GM21786 (cell line): ENCODE results near the gene NDUFAF7.
"Not testable (repeated sequence)": the region's sequence is repeated elsewhere in the genome, so short reads cannot be mapped to it uniquely, and the experiment has no call there.

Experiments used
- ATAC-seq: cut with Tn5 transposase; IDR thresholded peaks from one replicate; pipeline ENCODE4 v1.9.1; 2021; ENCODE audit not compliant: unreplicated experiment

NDUFAF7 gene

DNA sequence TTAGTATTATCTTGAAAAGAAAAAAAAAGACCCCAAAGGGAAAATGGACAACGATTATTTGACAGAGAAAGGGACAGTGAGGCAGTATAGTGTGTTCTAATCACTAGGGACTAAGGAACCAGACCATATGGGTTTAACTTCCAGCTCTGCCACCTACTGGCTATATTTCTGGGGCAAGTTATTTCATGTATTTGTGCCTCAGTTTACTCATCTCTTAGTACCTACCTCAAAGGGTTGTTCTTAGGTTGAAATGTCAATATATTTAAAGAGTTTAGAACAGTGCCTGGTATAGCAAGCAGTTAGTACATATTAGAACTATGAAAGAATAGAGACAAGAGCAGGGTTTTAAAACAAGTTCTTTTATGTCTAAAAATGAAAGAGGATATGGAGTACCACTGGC, 50.5 kb downstream of the NDUFAF7 start:
- ATAC-seq, result no peak

DNA sequence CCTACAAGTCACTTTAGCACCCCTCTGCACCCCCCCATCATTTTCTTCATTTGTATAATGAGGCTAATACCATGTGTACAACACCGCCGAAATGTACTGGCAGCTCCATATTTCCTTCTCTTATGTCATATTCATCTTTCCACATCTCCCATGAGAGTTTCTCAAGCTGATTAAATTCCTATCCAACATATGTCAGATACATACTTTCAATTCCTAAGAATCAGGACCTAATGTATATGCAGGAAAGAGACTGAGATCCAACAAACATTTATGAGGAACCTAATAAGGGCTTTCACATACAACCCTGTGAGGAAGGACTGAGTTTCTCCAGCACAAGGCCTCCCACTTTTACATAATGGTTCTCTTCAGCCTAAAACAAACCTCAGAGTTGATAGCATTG, 51.3 kb downstream of the NDUFAF7 start:
- no peak for ATAC-seq

DNA sequence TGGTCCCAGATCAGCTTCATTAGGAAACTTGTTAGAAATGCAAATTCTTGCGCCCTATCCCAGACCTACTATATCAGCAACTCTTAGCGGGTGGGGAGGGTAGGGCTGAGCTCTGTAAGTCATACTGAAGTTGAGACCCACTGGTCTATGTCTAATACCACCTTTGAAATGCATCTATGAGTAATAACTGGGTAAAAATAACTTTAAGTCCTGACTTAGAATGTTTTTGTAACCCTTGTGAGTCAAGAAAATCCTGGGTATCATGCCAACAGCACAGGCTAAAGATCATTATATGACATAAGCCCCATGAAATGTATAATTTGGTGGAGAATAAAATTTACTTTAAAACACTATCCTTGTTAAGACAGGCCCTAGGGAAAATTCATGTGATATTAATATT, 51.7 kb downstream of the NDUFAF7 start:
- ATAC-seq, result no peak

DNA sequence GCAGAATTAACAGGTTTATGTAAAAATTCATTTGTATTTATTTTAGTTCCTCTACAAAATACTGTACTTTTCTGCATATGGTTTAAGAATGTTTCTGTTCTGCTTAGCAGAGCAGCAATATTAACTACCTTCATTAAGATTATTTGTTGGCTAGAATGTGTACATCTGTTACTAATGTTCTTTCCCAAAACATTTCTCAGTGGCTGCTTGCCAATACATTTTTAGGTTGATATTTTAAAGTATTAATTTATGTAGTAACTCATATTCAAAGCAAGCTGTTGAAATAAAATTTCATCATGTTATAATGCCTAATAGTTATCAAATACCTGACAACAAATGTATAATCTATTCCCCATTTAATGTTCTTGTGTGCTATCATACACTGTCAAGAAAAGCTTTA, 52.9 kb downstream of the NDUFAF7 start:
- ATAC-seq, result no peak

DNA sequence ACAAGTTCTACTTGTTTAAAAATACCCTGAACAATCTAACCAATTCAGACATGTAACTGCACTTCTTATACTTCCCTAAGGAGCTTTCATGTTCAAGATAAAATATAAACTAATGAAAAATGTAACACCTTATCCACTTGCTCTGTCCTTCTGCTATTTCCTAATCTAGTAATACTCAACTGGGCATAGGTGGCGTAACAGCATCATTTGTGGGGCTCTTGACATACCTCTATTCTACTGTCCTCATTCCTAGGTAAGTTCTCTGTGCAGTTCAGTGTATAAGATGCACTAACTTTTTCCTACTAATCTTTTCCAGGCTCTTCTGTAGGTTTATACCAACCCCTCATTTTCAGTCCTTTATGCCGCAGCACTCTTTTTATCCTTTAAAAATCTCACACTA, 56.5 kb downstream of the NDUFAF7 start:
- ATAC-seq, result no peak

DNA sequence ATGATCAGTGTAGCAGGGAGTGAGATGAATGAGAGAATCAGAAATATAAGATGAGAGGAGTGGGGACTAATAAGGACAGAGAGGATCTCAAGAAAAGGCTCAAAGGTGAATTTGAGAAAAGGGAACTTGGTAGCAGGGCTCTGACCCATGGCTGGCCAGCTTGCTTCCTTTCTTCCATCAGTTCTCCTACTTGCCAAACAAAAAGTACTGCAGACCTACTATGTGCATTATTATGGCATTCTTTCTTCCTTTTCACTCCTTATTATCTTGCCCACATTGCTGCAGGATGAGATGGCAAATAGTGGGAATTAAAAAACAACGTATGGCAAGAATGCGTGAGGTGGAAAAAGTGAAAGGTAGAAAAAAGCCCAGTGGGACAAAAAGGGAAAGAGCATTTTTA, 60.2 kb downstream of the NDUFAF7 start:
- no peak for ATAC-seq

DNA sequence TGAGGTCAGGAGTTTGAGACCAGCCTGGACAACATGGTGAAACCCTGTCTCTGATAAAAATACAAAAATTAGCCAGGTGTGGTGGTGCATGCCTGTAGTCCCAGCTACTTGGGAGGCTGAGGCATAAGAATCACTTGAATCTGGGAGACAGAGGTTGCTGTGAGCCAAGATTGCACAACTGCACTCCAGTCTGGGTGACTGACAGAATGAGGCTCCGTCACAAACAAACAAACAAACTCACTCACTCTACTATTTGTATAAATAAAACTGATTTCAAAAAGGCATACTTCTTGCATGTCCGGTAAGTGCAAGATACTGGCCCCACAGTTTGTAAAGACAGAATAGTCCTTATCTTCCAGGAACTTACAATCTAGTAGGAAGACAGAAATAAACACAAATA, 63.4 kb downstream of the NDUFAF7 start:
- not testable (repeated sequence) for ATAC-seq

DNA sequence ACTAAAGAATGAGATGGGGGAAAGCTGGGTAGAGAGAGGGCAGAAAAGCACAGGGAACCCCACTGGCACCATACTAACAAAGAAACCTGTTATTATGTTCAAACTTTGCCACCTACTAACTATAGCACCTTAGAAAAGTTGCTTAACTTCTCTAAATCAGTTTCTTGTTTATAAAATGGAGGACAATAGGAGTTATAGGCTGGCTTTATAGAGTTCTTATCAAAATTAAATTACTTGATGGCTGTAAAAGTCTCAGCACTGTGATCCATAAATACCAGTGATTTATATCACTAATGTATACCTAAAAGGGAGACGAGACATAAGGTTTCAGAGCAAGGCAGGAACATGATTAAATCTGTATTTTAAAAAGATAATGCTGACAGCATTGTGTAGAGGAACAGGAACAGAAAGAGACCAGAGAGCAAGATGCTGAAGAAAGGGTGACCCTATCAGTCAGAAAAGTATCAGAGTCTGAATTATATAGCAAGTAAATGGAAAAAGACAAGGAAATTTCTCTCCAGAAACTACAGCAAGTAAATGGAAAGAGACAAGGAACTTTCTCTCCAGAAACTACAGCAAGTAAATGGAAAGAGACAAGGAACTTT, 64.1 kb downstream of the NDUFAF7 start:
- ATAC-seq, result no peak

DNA sequence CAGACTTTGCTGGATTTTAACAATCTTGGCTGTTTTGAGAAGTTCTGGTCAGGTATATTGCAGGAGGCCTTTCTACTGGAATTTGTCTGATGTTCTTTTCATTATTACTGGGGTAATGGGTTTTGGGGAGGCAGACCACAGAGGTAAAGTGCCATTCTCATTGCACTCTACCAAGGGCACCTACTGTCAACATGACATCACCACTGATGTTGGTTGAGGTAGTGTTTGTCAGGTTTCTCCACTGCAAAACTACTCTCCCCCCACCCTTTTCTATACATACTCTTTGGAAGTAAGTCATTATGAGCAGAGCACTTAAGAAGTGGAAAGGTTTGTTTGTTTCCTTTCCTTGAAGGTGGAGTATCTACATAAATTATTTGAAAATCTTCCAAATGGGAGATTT, 66.2 kb downstream of the NDUFAF7 start:
- no peak for ATAC-seq
